ENCODE data around the gene EXOSC10.
"Not testable (repeated sequence)": the region's sequence is repeated elsewhere in the genome, so short reads cannot be mapped to it uniquely, and the experiment has no call there.

Gene EXOSC10

DNA sequence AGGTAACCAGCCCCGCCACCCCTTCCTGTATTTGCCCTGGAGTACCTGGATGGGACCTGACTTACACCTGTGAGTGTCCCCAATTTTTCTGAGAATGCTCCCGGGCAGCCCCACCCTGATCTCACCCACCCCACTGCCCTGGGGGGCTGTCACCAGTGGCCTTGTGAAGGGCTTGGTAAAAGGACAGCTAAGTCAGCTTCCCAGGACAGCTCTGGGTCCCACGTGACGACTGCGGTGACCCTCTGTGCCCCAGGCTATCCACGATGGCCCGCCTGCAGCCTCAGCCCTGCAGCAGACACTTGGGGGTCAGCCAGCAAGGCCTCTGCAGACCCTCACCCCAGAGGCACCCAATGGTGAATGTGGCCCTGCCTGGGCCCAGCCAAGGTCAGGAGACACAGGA lies 45.5 kb downstream of the EXOSC10 start:
- TF ChIP-seq, protein P1, sequence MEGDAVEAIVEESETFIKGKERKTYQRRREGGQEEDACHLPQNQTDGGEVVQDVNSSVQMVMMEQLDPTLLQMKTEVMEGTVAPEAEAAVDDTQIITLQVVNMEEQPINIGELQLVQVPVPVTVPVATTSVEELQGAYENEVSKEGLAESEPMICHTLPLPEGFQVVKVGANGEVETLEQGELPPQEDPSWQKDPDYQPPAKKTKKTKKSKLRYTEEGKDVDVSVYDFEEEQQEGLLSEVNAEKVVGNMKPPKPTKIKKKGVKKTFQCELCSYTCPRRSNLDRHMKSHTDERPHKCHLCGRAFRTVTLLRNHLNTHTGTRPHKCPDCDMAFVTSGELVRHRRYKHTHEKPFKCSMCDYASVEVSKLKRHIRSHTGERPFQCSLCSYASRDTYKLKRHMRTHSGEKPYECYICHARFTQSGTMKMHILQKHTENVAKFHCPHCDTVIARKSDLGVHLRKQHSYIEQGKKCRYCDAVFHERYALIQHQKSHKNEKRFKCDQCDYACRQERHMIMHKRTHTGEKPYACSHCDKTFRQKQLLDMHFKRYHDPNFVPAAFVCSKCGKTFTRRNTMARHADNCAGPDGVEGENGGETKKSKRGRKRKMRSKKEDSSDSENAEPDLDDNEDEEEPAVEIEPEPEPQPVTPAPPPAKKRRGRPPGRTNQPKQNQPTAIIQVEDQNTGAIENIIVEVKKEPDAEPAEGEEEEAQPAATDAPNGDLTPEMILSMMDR (conservative IDR thresholded peaks at IDR 0.05), result no peak
- TF ChIP-seq ZFX (IDR thresholded peaks at IDR 0.05), result no peak
- H3K27ac ChIP-seq, result no peak overlapping the region

DNA sequence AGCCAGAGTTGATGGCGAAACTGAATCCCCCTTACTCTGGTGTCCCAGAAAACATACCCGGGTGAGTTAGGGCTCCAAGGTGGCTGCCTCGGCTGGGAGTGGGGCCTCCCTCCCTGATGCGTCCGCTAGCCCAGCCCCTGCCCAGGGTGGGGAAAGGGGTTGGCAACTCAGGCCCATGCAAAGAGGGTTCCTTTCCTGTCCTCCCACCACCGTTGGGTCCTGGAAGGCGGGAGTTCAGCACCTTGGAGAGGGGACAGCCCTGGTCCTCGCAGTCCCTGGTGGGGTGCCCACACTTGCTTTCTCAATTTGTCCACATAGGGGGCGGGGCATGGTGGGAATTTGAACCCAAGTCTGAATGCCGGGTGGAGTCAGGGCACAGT lies 45.9 kb downstream of the EXOSC10 start:
- TF ChIP-seq ZFX (IDR thresholded peaks at IDR 0.05), result no peak
- TF ChIP-seq, protein P1 (conservative IDR thresholded peaks at IDR 0.05), result no peak
- no peak overlapping the region for H3K27ac ChIP-seq

DNA sequence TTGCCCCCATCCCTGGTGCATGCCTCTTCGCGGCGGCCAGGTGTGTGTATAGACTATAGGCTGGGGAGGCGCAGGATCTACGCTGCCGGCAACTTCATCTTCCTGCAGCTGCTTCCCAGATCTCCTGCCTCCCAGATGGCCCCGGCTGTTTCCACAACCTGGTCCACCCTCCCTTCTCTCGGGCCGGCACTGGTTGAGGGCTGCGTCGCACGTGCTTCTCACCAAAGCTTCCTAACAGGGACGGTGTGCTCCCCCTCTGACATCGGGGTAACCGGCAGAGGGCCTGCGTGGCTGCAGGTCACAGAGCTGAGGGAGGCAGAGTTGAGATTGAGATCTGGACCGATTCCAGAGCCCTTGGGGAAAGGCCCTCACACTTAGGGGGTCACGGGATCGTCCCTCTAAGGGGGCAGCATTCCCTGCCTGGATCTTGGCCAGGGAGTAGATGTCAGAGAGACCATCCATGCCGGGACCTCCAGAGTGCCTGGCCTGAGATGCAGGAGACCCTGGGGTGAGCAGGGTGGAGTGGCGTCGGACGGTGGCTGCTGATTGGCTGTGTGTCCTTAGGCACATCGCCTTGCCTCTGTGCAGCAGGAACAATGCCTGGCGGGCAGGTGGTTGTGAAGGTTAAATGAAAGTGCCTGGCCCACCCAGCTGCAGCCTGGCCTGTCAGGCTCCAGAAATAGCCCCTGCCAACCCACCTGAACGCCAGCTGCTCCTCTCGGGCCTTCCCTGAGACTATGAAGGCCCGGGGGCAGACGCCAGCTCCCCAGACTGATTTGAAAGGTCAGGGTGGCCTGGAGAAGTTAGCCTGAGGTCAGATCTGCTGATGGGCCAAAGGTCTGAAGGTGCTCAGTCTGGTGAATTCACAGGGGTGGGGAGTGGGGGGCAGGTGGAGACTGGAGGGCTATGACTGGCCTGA lies 46.6 kb downstream of the EXOSC10 start:
- TF ChIP-seq ZFX (IDR thresholded peaks at IDR 0.05), result no peak
- TF ChIP-seq, protein P1 (conservative IDR thresholded peaks at IDR 0.05), result no peak
- no peak overlapping the region for H3K27ac ChIP-seq

DNA sequence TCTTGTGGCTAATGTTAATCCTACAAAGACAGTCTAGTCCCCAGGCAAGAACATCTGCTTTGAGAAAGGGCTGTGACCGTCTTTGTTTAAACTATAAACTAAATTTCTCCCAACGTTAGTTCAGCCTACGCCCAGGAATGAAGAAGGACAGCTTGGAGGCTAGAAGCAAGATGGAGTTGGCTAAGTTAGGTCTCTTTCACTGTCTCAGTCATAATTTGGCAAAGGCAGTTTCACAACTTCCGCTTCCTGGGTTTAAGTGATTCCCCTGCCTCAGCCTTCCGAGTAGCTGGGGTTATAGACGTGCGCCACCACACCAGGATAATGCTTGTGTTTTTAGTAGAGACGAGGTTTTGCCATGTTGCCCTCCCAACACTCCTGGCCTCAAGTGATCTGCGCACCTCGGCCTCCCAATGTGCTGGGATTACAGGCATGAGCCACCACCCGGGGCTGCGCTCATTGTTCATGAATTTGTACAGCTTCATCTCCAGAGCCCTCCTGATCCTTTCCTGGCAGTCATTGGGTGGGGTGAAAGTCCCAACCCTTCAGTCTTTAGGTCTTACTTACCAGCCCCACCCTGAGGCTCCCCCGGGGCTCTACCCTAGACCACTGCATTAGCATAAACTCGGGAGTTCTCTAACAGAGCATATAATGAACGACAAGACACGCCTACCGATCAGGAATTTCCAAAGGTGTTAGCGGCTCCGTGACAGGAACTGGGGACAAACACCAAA lies 47.7 kb downstream of the EXOSC10 start:
- no peak overlapping the region for H3K27ac ChIP-seq
- TF ChIP-seq, protein P1 (conservative IDR thresholded peaks at IDR 0.05), result no peak
- TF ChIP-seq ZFX (IDR thresholded peaks at IDR 0.05), result no peak

DNA sequence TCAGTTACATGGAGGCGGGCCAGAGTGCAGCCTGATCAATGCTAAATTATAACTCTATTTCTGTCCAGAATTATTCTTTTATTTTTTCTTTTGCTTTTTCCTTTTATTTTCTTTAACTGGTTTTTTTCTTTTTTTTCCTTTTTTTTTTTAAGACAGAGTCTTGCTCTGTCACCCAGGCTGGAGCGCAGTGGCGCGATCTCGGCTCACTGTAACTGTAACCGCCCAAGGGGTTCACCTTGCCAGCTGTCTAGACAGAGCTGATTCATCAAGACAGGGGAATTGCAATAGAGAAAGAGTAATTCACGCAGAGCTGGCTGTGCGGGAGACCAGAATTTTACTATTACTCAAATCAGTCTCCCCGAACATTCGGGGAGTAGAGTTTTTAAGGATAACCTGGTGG lies 48.5 kb downstream of the EXOSC10 start:
- not testable (repeated sequence) for H3K27ac ChIP-seq

DNA sequence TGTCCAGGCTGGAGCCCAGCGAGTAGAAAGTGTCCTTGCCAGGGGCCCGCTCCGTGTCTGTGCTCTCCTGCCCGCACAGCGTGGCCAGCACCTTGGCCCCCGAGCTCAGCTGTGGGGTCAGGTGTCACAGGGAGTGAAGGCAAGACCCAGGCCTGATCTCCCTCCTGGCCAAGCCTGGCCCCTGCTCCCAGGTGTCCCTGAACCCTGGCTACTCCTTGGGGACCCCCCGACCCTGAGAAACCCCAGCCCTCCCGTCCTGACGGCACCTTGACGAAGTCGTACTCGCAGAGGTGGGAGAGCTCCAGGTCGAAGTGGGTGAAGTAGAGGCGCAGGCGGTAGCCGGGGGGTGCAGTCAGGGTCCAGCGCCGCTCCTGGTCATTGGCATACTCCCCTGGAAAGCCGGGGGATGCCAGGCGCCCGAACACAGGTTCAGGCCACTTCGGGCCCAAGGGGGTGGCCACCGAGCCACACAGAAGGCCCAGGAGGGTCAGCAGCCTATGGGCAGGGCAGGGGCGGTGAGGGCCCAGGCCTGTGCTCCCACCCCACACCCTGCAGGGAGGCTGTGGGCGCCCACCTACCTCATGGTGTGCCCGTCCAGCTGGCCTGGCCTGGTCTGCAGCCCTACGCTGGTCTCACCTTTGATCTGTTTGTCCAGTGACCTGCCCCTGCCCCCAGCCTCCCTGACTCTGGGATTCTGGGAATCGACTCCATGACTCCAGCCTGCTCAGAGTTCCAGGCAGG lies 52.9 kb downstream of the EXOSC10 start, which contains the start of gene MASP2:
TSS of gene MASP2 (minus strand) at position 615 of the 741 bp plus-strand sequence. CDS start at position 583, 32 bp downstream.
- TF ChIP-seq ZFX (IDR thresholded peaks at IDR 0.05), result no peak
- TF ChIP-seq, protein P1 (conservative IDR thresholded peaks at IDR 0.05), result no peak
- no peak within 1 kb of the TSS for H3K27ac ChIP-seq

DNA sequence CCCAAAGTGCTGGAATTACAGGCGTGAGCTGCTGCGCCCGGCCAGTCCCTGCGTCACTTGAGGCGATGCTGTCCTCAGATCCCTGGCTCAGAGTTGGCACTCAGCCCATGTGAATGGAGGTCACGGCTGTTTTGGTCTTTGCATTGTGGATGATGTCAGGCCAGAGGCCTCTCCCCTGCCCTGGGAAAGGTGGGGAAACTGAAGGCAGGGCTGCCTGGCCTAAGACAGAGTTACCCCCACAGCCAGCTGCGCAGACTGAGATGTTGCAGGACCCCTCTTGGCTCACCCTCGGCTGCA lies 53.5 kb downstream of the EXOSC10 start:
- no peak overlapping the region for H3K27ac ChIP-seq
- TF ChIP-seq, protein P1 (conservative IDR thresholded peaks at IDR 0.05), result no peak
- TF ChIP-seq ZFX (IDR thresholded peaks at IDR 0.05), result no peak

All from C4-2B (cell line).